Forelimb muscle (tissue), 1 donor: Measurements from ENCODE around the gene CARD9. TPM values are rescaled to one million over a fixed set of nuclear protein-coding genes. Genes with fewer than 3 reads are reported as not detected.
A peak's percentile ranks its signal among the peaks of the same experiment; 100 is the strongest.
"Not testable (repeated sequence)": the region's sequence is repeated elsewhere in the genome, so short reads cannot be mapped to it uniquely, and the experiment has no call there.

ENCODE experiments used
- DNase-seq: peaks from one replicate; pipeline ENCODE4 v3.0.0-alpha.2; 2013; ENCODE audit warnings: low read depth
- polyA plus RNA-seq: library from polyadenylated mRNA; unstranded; fragments of 120-200 nt; gene quantifications from one replicate; pipeline ENCODE4 v1.2.1, GENCODE V29; 2013; ENCODE audit not compliant: insufficient read length

CARD9 gene
- polyA plus RNA-seq = 0.82 TPM

GRCh38 chr9:136373300-136374182 is at the start of gene CARD9:
Gene CARD9, minus strand, starts transcription at chr9:136373669. Its CDS starts 1,591 bp downstream, at chr9:136372078.
- DNase-seq = no peak

GRCh38 chr9:136422876-136423275 is 49.4 kb upstream of the CARD9 start:
- no peak for DNase-seq

- no peak for DNase-seq
Measured at GRCh38 chr9:136421791-136422190, 48.3 kb upstream of the CARD9 start.

GRCh38 chr9:136419092-136419420 is 45.6 kb upstream of the CARD9 start:
- DNase-seq = no peak

- DNase-seq = no peak
Measured at GRCh38 chr9:136418182-136419091, 45.0 kb upstream of the CARD9 start.

- DNase-seq = no peak
Measured at GRCh38 chr9:136416914-136417313, 43.4 kb upstream of the CARD9 start.

- DNase-seq = no peak
Measured at GRCh38 chr9:136416427-136416826, 43.0 kb upstream of the CARD9 start.

GRCh38 chr9:136412962-136413361 is 39.5 kb upstream of the CARD9 start:
- DNase-seq = no peak

GRCh38 chr9:136411378-136411777 is 37.9 kb upstream of the CARD9 start:
- DNase-seq = no peak

GRCh38 chr9:136410500-136411287 is 37.2 kb upstream of the CARD9 start, which contains the start of the genes ENTR1 and PMPCA:
Gene ENTR1, minus strand, starts transcription at chr9:136410614. Its CDS starts 217 bp downstream, at chr9:136410397.
Gene PMPCA, plus strand, starts transcription at chr9:136410658. Its CDS starts 11 bp downstream, at chr9:136410669.
- DNase-seq = peak; percentile 62

- DNase-seq = no peak
Measured at GRCh38 chr9:136409557-136410455, 36.3 kb upstream of the CARD9 start.

- DNase-seq = no peak
Measured at GRCh38 chr9:136407911-136408310, 34.4 kb upstream of the CARD9 start.

GRCh38 chr9:136407061-136407460 is 33.6 kb upstream of the CARD9 start:
- not testable (repeated sequence) for DNase-seq

GRCh38 chr9:136405904-136406303 is 32.4 kb upstream of the CARD9 start:
- not testable (repeated sequence) for DNase-seq

GRCh38 chr9:136405481-136405880 is 32.0 kb upstream of the CARD9 start:
- no peak for DNase-seq

GRCh38 chr9:136404801-136405136 is 31.3 kb upstream of the CARD9 start:
- DNase-seq = no peak

GRCh38 chr9:136403915-136404800 is 30.7 kb upstream of the CARD9 start:
- no peak for DNase-seq

GRCh38 chr9:136403538-136403914 is 30.1 kb upstream of the CARD9 start:
- no peak for DNase-seq

GRCh38 chr9:136402067-136402466 is 28.6 kb upstream of the CARD9 start:
- no peak for DNase-seq
